H9 (cell line): Measurements from ENCODE around the gene RXFP1. TPM values are rescaled to one million over a fixed set of nuclear protein-coding genes. Genes with fewer than 3 reads are reported as not detected.

Experiments
- DNase-seq: peaks from one replicate; pipeline ENCODE4 v3.0.0-alpha.2; 2017
- H2AFZ ChIP-seq: one replicate; pipeline ENCODE4 v1.6.1; 2013; ENCODE audit warnings: mild to moderate bottlenecking, low read length, control low read depth, moderate library complexity
- H2AK5ac ChIP-seq: 2 replicates; pipeline ENCODE4 v1.6.1; 2013; ENCODE audit warnings: low read length, control low read depth, mixed read lengths; ENCODE audit not compliant: insufficient read length
- H2BK120ac ChIP-seq: one replicate; pipeline ENCODE4 v1.6.1; 2013; ENCODE audit warnings: low read depth, mild to moderate bottlenecking, low read length, control low read depth, inconsistent platforms; ENCODE audit not compliant: poor library complexity, severe bottlenecking
- H2BK12ac ChIP-seq: 2 replicates; pipeline ENCODE4 v1.6.1; 2013; ENCODE audit warnings: low read length, control low read depth, mixed read lengths, low read depth; ENCODE audit not compliant: insufficient read length
- H2BK15ac ChIP-seq: 2 replicates; pipeline ENCODE4 v1.6.1; 2013; ENCODE audit warnings: low read depth, low read length, control low read depth
- H2BK20ac ChIP-seq: one replicate; pipeline ENCODE4 v1.6.1; 2013; ENCODE audit warnings: low read depth, mild to moderate bottlenecking, low read length, control low read depth, inconsistent platforms; ENCODE audit not compliant: poor library complexity, severe bottlenecking
- H2BK5ac ChIP-seq: 2 replicates; pipeline ENCODE4 v1.6.1; 2013; ENCODE audit warnings: low read length, control low read depth, mixed read lengths; ENCODE audit not compliant: insufficient read length
- H3K14ac ChIP-seq: 2 replicates; pipeline ENCODE4 v1.6.1; 2013; ENCODE audit warnings: low read length, control low read depth; ENCODE audit not compliant: insufficient read depth
- H3K18ac ChIP-seq: 2 replicates; pipeline ENCODE4 v1.6.1; 2013; ENCODE audit warnings: low read depth, mild to moderate bottlenecking, mixed read lengths, low read length, control low read depth; ENCODE audit not compliant: insufficient read length
- H3K23ac ChIP-seq: 2 replicates; pipeline ENCODE4 v1.6.1; 2013; ENCODE audit warnings: low read length, control low read depth, mixed read lengths, low read depth; ENCODE audit not compliant: insufficient read length
- H3K23me2 ChIP-seq: 2 replicates; pipeline ENCODE4 v1.6.1; 2013; ENCODE audit warnings: low read depth, mild to moderate bottlenecking, mixed read lengths, low read length, control low read depth; ENCODE audit not compliant: insufficient read length, poor library complexity, severe bottlenecking
- H3K27ac ChIP-seq: 2 replicates; pipeline ENCODE4 v1.5.1; 2013; ENCODE audit warnings: low read length, control low read depth, mixed read lengths, low read depth; ENCODE audit not compliant: insufficient read length
- H3K27me3 ChIP-seq: 2 replicates; pipeline ENCODE4 v1.6.1; 2013; ENCODE audit warnings: low read length, control low read depth, inconsistent platforms; ENCODE audit not compliant: insufficient read depth
- H3K4ac ChIP-seq: 2 replicates; pipeline ENCODE4 v1.6.1; 2013; ENCODE audit warnings: low read depth, mild to moderate bottlenecking, control low read depth, inconsistent platforms, low read length, moderate library complexity
- H3K4me1 ChIP-seq: 2 replicates; pipeline ENCODE4 v1.6.1; 2013; ENCODE audit warnings: low read length, control low read depth, inconsistent platforms; ENCODE audit not compliant: insufficient read depth
- H3K4me2 ChIP-seq: 2 replicates; pipeline ENCODE4 v1.6.1; 2013; ENCODE audit warnings: low read length, control low read depth, mixed read lengths; ENCODE audit not compliant: insufficient read length, insufficient read depth
- H3K56ac ChIP-seq: 2 replicates; pipeline ENCODE4 v1.6.1; 2013; ENCODE audit warnings: low read depth, mild to moderate bottlenecking, mixed read lengths, low read length, control low read depth; ENCODE audit not compliant: insufficient read length
- H3K79me1 ChIP-seq: 2 replicates; pipeline ENCODE4 v1.6.1; 2013; ENCODE audit warnings: low read depth, mild to moderate bottlenecking, moderate library complexity, low read length, control low read depth, inconsistent platforms; ENCODE audit not compliant: insufficient read depth, poor library complexity, severe bottlenecking
- H3K79me2 ChIP-seq: 2 replicates; pipeline ENCODE4 v1.6.1; 2013; ENCODE audit warnings: low read length, control low read depth, inconsistent platforms; ENCODE audit not compliant: insufficient read depth
- H3K9ac ChIP-seq: 2 replicates; pipeline ENCODE4 v1.6.1; 2013; ENCODE audit warnings: low read length, control low read depth, mixed read lengths; ENCODE audit not compliant: insufficient read length; ENCODE audit errors: extremely low read depth
- H3K9me3 ChIP-seq: one replicate; pipeline ENCODE4 v1.6.1; 2013; ENCODE audit warnings: low read depth, low read length, inconsistent platforms; ENCODE audit not compliant: control insufficient read depth
- H3T11ph ChIP-seq: one replicate; pipeline ENCODE4 v1.6.1; 2013; ENCODE audit warnings: mild to moderate bottlenecking, low read length, control low read depth, inconsistent platforms
- H4K20me1 ChIP-seq: one replicate; pipeline ENCODE4 v1.6.1; 2013; ENCODE audit not compliant: control insufficient read depth, insufficient read length, insufficient read depth
- H4K5ac ChIP-seq: 2 replicates; pipeline ENCODE4 v1.6.1; 2013; ENCODE audit warnings: low read depth, mild to moderate bottlenecking, mixed read lengths, low read length, control low read depth; ENCODE audit not compliant: insufficient read length
- H4K8ac ChIP-seq: replicated peaks from 2 replicates; pipeline ENCODE4 v1.6.1; 2013; ENCODE audit warnings: low read length, control low read depth, mixed read lengths, low read depth; ENCODE audit not compliant: insufficient read length
- H4K91ac ChIP-seq: 2 replicates; pipeline ENCODE4 v1.6.1; 2013; ENCODE audit warnings: low read depth, mild to moderate bottlenecking, moderate library complexity, mixed read lengths, low read length, control low read depth; ENCODE audit not compliant: insufficient read length
- H3K27ac Mint-ChIP-seq, 3 experiments: 2 replicates in 2 of 3; 3 replicates in 1 of 3; pipeline ENCODE4 v1.8.0; 2020 to 2021; ENCODE audit warnings: mixed read lengths in 3 of 3, mild to moderate bottlenecking in 1 of 3, moderate library complexity in 1 of 3
- H3K27me3 Mint-ChIP-seq: 2 replicates; pipeline ENCODE4 v1.8.0; 2021; ENCODE audit warnings: low read depth, mild to moderate bottlenecking, moderate library complexity, mixed read lengths
- H3K36me3 Mint-ChIP-seq, 3 experiments: 2 replicates in 2 of 3; 3 replicates in 1 of 3; pipeline ENCODE4 v1.8.0; 2020 to 2021; ENCODE audit warnings: low read depth in 3 of 3, mixed read lengths in 3 of 3; ENCODE audit not compliant: insufficient read depth in 1 of 3
- H3K4me1 Mint-ChIP-seq, 2 experiments: 2 replicates each; pipeline ENCODE4 v1.8.0; 2020; ENCODE audit warnings: mixed read lengths in 2 of 2
- H3K4me3 Mint-ChIP-seq, 2 experiments: 2 replicates in 1 of 2; 3 replicates in 1 of 2; pipeline ENCODE4 v1.8.0; 2020 to 2021; ENCODE audit warnings: mild to moderate bottlenecking in 2 of 2, mixed read lengths in 2 of 2, moderate library complexity in 1 of 2
- H3K9me3 Mint-ChIP-seq, 2 experiments: 2 replicates in 1 of 2; 3 replicates in 1 of 2; pipeline ENCODE4 v1.8.0; 2020; ENCODE audit warnings: mild to moderate bottlenecking in 2 of 2, mixed read lengths in 2 of 2, moderate library complexity in 1 of 2
- WGBS: extraction: QIAGEN DNeasy Blood & Tissue Kit; methylation state at CpG from one replicate; pipeline ENCODE4 v1.1.7; 2013; ENCODE audit warnings: missing lambda C conversion rate, low lambda C conversion rate, mixed read lengths; ENCODE audit not compliant: insufficient read length; ENCODE audit errors: extremely low coverage; 5-methylcytosine and 5-hydroxymethylcytosine counted together
- total RNA-seq: library from RNA; stranded (reverse); gene quantifications from 2 replicates; pipeline ENCODE4 v1.2.1, GENCODE V29; 2021
- TF ChIP-seq, protein P1 (sequence below): fragments of 200-600 bp; sonication (generic); conservative IDR thresholded peaks from 3 replicates; pipeline ENCODE4 v1.8.0; 2021; ENCODE audit warnings: antibody characterized with exemption, mild to moderate bottlenecking

RXFP1 gene
- total RNA-seq, 1 experiment from 2014 or later: 0.17 TPM

DNA sequence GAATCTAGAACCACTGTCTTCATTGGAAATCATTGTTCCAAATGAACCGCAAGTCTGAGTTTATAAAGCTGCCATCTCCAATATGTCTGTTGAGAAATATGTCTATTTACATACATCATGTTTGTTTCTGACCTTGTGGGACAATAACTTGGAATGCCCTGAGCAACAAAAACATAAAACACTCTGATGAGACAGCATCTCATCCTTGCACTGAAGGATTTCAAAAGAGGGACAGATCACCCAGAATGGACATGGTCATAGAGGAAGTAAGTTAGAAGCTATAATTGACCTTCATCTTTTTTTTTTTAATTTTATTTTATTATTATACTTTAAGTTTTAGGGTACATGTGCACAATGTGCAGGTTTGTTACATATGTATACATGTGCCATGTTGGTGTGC lies 22.5 kb downstream of the RXFP1 start:
- no CpG with 5 or more reads among the region's 1 CpG for WGBS

More for the DNA sequence above, 22.5 kb downstream of the RXFP1 start:
- no peak overlapping the region for H4K8ac ChIP-seq
- H3K4ac ChIP-seq: no peak overlapping the region
- H3K79me1 ChIP-seq: no peaks in the 10 kb centered on the region
- no peak overlapping the region for H3K9ac ChIP-seq
- no peaks in the 10 kb centered on the region for H3K27me3 ChIP-seq
- H2BK12ac ChIP-seq: no peak overlapping the region
- no peaks in the 10 kb centered on the region for H3K9me3 ChIP-seq
- H3K27ac ChIP-seq: no peak overlapping the region
- no peak overlapping the region for H4K91ac ChIP-seq
- TF ChIP-seq, protein P1, sequence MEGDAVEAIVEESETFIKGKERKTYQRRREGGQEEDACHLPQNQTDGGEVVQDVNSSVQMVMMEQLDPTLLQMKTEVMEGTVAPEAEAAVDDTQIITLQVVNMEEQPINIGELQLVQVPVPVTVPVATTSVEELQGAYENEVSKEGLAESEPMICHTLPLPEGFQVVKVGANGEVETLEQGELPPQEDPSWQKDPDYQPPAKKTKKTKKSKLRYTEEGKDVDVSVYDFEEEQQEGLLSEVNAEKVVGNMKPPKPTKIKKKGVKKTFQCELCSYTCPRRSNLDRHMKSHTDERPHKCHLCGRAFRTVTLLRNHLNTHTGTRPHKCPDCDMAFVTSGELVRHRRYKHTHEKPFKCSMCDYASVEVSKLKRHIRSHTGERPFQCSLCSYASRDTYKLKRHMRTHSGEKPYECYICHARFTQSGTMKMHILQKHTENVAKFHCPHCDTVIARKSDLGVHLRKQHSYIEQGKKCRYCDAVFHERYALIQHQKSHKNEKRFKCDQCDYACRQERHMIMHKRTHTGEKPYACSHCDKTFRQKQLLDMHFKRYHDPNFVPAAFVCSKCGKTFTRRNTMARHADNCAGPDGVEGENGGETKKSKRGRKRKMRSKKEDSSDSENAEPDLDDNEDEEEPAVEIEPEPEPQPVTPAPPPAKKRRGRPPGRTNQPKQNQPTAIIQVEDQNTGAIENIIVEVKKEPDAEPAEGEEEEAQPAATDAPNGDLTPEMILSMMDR: no peak
- no peak overlapping the region for H3K56ac ChIP-seq
- H3K4me1 ChIP-seq: no peaks in the 10 kb centered on the region
- peaks cover 0 to 8% (median 6%) of the 10 kb centered on the region in 3 experiments; a peak in 5 of 7 replicates for H3K36me3 Mint-ChIP-seq
- H3K18ac ChIP-seq: no peak overlapping the region
- no peak overlapping the region for H2BK120ac ChIP-seq
- H3K4me3 Mint-ChIP-seq: no peak overlapping the region
- H3K4me1 Mint-ChIP-seq: peaks cover 7% of the 10 kb centered on the region in 2 experiments; a peak in 3 of 4 replicates
- no peaks in the 10 kb centered on the region for H3K23me2 ChIP-seq
- H3K23ac ChIP-seq: no peak overlapping the region
- H3K4me2 ChIP-seq: no peak overlapping the region
- no peaks in the 10 kb centered on the region for H4K20me1 ChIP-seq
- H3K9me3 Mint-ChIP-seq: peaks cover 7 to 23% of the 10 kb centered on the region in 2 experiments; a peak in 4 of 5 replicates
- no peak overlapping the region for H4K5ac ChIP-seq
- H2BK20ac ChIP-seq: no peak overlapping the region
- DNase-seq: no peak
- H2AFZ ChIP-seq: no peak overlapping the region
- H3T11ph ChIP-seq: no peak overlapping the region
- no peak overlapping the region for H2BK15ac ChIP-seq
- H3K27ac Mint-ChIP-seq: no peak overlapping the region
- no peak overlapping the region for H2AK5ac ChIP-seq
- H3K14ac ChIP-seq: no peak overlapping the region
- no peak overlapping the region for H2BK5ac ChIP-seq
- H3K79me2 ChIP-seq: no peaks in the 10 kb centered on the region
- no peaks in the 10 kb centered on the region for H3K27me3 Mint-ChIP-seq
